Choroid plexus epithelial cell (primary cell): ENCODE results near the gene PARD3B.

Experiments
- DNase-seq: peaks from one replicate; pipeline ENCODE4 v3.0.0-alpha.2; 2010; ENCODE audit warnings: low read depth
- H3K4me3 ChIP-seq: 2 replicates; pipeline ENCODE4 v1.5.1; 2011; ENCODE audit warnings: low read depth, mild to moderate bottlenecking, control low read depth, low read length, moderate library complexity
- CTCF ChIP-seq: conservative IDR thresholded peaks from 2 replicates; pipeline ENCODE4 v1.5.1; 2011; ENCODE audit warnings: low read depth, mild to moderate bottlenecking, control low read depth, inconsistent platforms, low read length, moderate library complexity

PARD3B gene

GRCh38 chr2:205511641-205512040, 966.4 kb downstream of the PARD3B start:
- H3K4me3 ChIP-seq: no peak overlapping the region
- no peak for TF ChIP-seq CTCF
- peak; percentile 7 for DNase-seq

GRCh38 chr2:205520311-205520710, 975.0 kb downstream of the PARD3B start:
- H3K4me3 ChIP-seq: no peak overlapping the region
- no peak for TF ChIP-seq CTCF
- no peak for DNase-seq

GRCh38 chr2:205524656-205525055, 979.4 kb downstream of the PARD3B start:
- no peak for DNase-seq
- no peak for TF ChIP-seq CTCF
- H3K4me3 ChIP-seq: no peak overlapping the region

GRCh38 chr2:205527801-205528200, 982.5 kb downstream of the PARD3B start:
- DNase-seq: no peak
- no peak overlapping the region for H3K4me3 ChIP-seq
- TF ChIP-seq CTCF: no peak

GRCh38 chr2:205531072-205531471, 985.8 kb downstream of the PARD3B start:
- no peak overlapping the region for H3K4me3 ChIP-seq
- TF ChIP-seq CTCF: no peak
- DNase-seq: no peak

- TF ChIP-seq CTCF: no peak
- no peak overlapping the region for H3K4me3 ChIP-seq
- no peak for DNase-seq
Measured at GRCh38 chr2:205531489-205532148, 986.3 kb downstream of the PARD3B start.

GRCh38 chr2:205535001-205535400, 989.7 kb downstream of the PARD3B start:
- no peak overlapping the region for H3K4me3 ChIP-seq
- TF ChIP-seq CTCF: no peak
- DNase-seq: no peak
